Fibroblast of villous mesenchyme (primary cell): ENCODE measurements around the gene BRD3. TPM values are rescaled to one million over a fixed set of nuclear protein-coding genes. Genes with fewer than 3 reads are reported as not detected.
"Not testable (repeated sequence)": the region's sequence is repeated elsewhere in the genome, so short reads cannot be mapped to it uniquely, and the experiment has no call there.

ENCODE experiments used
- DNase-seq: peaks from one replicate; pipeline ENCODE4 v3.0.0-alpha.2; 2010; ENCODE audit warnings: low read depth
- H3K4me3 ChIP-seq: 2 replicates; pipeline ENCODE4 v1.5.1; 2011; ENCODE audit warnings: low read depth, mild to moderate bottlenecking, low read length
- CTCF ChIP-seq: IDR thresholded peaks from 2 replicates; pipeline ENCODE4 v1.5.1; 2012; ENCODE audit warnings: low read depth, mild to moderate bottlenecking, low read length; ENCODE audit not compliant: insufficient read depth
- total RNA-seq: library from RNA; depleted of rRNA; stranded (reverse); fragments of >200 nt; gene quantifications from 2 replicates; pipeline ENCODE4 v1.2.3, GENCODE V29; 2012

BRD3 gene
- total RNA-seq, result 3.5 and 5.2 TPM in 2 replicates

GRCh38 chr9:134067904-134068743 lies at the start of gene BRD3:
TSS of gene BRD3 (minus strand) at chr9:134068026. CDS start at chr9:134053477, 14,549 bp downstream.
- peak within 1 kb of the TSS; percentile 84 for H3K4me3 ChIP-seq
- no peak for TF ChIP-seq CTCF
- DNase-seq, result peak; percentile 89

- no peak for DNase-seq
- no peak for TF ChIP-seq CTCF
- no peak overlapping the region for H3K4me3 ChIP-seq
These were observed 44.7 kb upstream of the BRD3 start for GRCh38 chr9:134112561-134112960.

GRCh38 chr9:134111064-134111463 lies 43.2 kb upstream of the BRD3 start:
- TF ChIP-seq CTCF, result no peak
- DNase-seq, result no peak

GRCh38 chr9:134103391-134103998 lies 35.7 kb upstream of the BRD3 start:
- no peak overlapping the region for H3K4me3 ChIP-seq
- no peak for TF ChIP-seq CTCF
- DNase-seq, result no peak

More at GRCh38 chr9:134111064-134111463, 43.2 kb upstream of the BRD3 start:
- no peak overlapping the region for H3K4me3 ChIP-seq

- no peak for TF ChIP-seq CTCF
- no peak overlapping the region for H3K4me3 ChIP-seq
- DNase-seq, result no peak
These were observed 33.9 kb upstream of the BRD3 start for GRCh38 chr9:134101623-134102149.

GRCh38 chr9:134101133-134101532 lies 33.3 kb upstream of the BRD3 start:
- H3K4me3 ChIP-seq, result not testable (repeated sequence)
- DNase-seq, result peak; percentile 5

GRCh38 chr9:134100040-134100439 lies 32.2 kb upstream of the BRD3 start:
- TF ChIP-seq CTCF, result no peak
- no peak for DNase-seq
- no peak overlapping the region for H3K4me3 ChIP-seq
